WTC11 (cell line): ENCODE measurements around the gene SND1. TPM values are rescaled to one million over a fixed set of nuclear protein-coding genes. Genes with fewer than 3 reads are reported as not detected.
A peak's percentile ranks its signal among the peaks of the same experiment; 100 is the strongest.

Experiments used
- ATAC-seq: fragments of 200-7000 bp; cut with Tn5 transposase; 2 replicates; pipeline ENCODE4 v1.10.0; 2021; ENCODE audit warnings: mild to moderate bottlenecking, moderate library complexity
- CTCF ChIA-PET: fragments of 300-600 bp; sonication (Branson Sonifier 250); formaldehyde crosslinking; loops from one replicate; lab custom pipeline; 2021; ENCODE audit warnings: antibody characterized with exemption; lab: Charles Lee
- POLR2A ChIA-PET: fragments of 350-600 bp; sonication (Branson Sonifier 250); formaldehyde crosslinking; loops from one replicate; lab custom pipeline; 2021; ENCODE audit warnings: antibody characterized with exemption; lab: Charles Lee
- DNase-seq: peaks from one replicate; pipeline ENCODE4 v3.0.0; 2021; ENCODE audit warnings: low spot score
- H3K27ac Mint-ChIP-seq: 2 replicates; pipeline ENCODE4 v1.8.0; 2021; ENCODE audit warnings: mixed read lengths
- H3K27me3 Mint-ChIP-seq: 2 replicates; pipeline ENCODE4 v1.8.0; 2021; ENCODE audit warnings: low read depth, mild to moderate bottlenecking, moderate library complexity, mixed read lengths
- H3K36me3 Mint-ChIP-seq: 2 replicates; pipeline ENCODE4 v1.8.0; 2021; ENCODE audit warnings: mixed read lengths
- H3K4me1 Mint-ChIP-seq: 2 replicates; pipeline ENCODE4 v1.8.0; 2022; ENCODE audit warnings: mixed read lengths
- H3K4me3 Mint-ChIP-seq: 2 replicates; pipeline ENCODE4 v1.8.0; 2021; ENCODE audit warnings: mild to moderate bottlenecking, moderate library complexity, mixed read lengths
- H3K9me3 Mint-ChIP-seq: 2 replicates; pipeline ENCODE4 v1.8.0; 2021; ENCODE audit warnings: mixed read lengths
- FOXP1 ChIP-seq: sonication (generic); formaldehyde crosslinking; IDR thresholded peaks from 2 replicates; pipeline ENCODE4 v1.8.0; 2022; ENCODE audit warnings: missing genetic modification reagents, mild to moderate bottlenecking, moderate library complexity, borderline replicate concordance
- HMGA2 ChIP-seq: fragments of 250-450 bp; sonication (Bioruptor Pico); IDR thresholded peaks from 2 replicates; pipeline ENCODE4 v1.4.0; 2021; ENCODE audit warnings: mild to moderate bottlenecking, moderate library complexity
- JAZF1 ChIP-seq: fragments of 250-450 bp; sonication (Bioruptor Pico); IDR thresholded peaks from 2 replicates; pipeline ENCODE4 v1.9.0; 2021; ENCODE audit warnings: moderate library complexity, mild to moderate bottlenecking, inconsistent platforms
- NFE2L1 ChIP-seq: sonication (generic); formaldehyde crosslinking; IDR thresholded peaks from 2 replicates; pipeline ENCODE4 v1.8.1; 2023; ENCODE audit warnings: missing genetic modification reagents
- NR2C2 ChIP-seq: sonication (generic); formaldehyde crosslinking; IDR thresholded peaks from 2 replicates; pipeline ENCODE4 v1.8.0; 2022; ENCODE audit warnings: mild to moderate bottlenecking, missing genetic modification reagents
- NR3C1 ChIP-seq: sonication (generic); formaldehyde crosslinking; conservative IDR thresholded peaks from 2 replicates; pipeline ENCODE4 v1.8.1; 2023; ENCODE audit warnings: low read depth, mild to moderate bottlenecking, missing genetic modification reagents
- SMAD4 ChIP-seq: sonication (generic); formaldehyde crosslinking; IDR thresholded peaks from 2 replicates; pipeline ENCODE4 v1.8.0; 2022; ENCODE audit warnings: mild to moderate bottlenecking, missing genetic modification reagents
- TEAD1 ChIP-seq: sonication (generic); formaldehyde crosslinking; IDR thresholded peaks from 2 replicates; pipeline ENCODE4 v1.8.0; 2022; ENCODE audit warnings: mild to moderate bottlenecking, missing genetic modification reagents
- ZNF138 ChIP-seq: sonication (generic); formaldehyde crosslinking; conservative IDR thresholded peaks from 2 replicates; pipeline ENCODE4 v1.8.1; 2022; ENCODE audit warnings: mild to moderate bottlenecking, moderate library complexity, missing genetic modification reagents
- ZNF232 ChIP-seq: sonication (generic); formaldehyde crosslinking; IDR thresholded peaks from 2 replicates; pipeline ENCODE4 v1.8.0; 2022; ENCODE audit warnings: mild to moderate bottlenecking, missing genetic modification reagents
- ZNF396 ChIP-seq: fragments of 250-450 bp; sonication (Bioruptor Pico); IDR thresholded peaks from 2 replicates; pipeline ENCODE4 v1.8.0; 2021; ENCODE audit warnings: mild to moderate bottlenecking, moderate library complexity, borderline replicate concordance
- total RNA-seq: library from RNA; stranded (reverse); gene quantifications from 3 replicates; pipeline ENCODE4 v1.2.3, GENCODE V29; 2021
- TF ChIP-seq, protein P1 (sequence below): fragments of 250-450 bp; sonication (Bioruptor Pico); IDR thresholded peaks from 2 replicates; pipeline ENCODE4 v2.1.2; 2022; ENCODE audit warnings: mild to moderate bottlenecking, moderate library complexity
- TF ChIP-seq, protein P2 (sequence below): sonication (generic); formaldehyde crosslinking; IDR thresholded peaks from 2 replicates; pipeline ENCODE4 v1.8.1; 2022; ENCODE audit warnings: mild to moderate bottlenecking, missing genetic modification reagents, moderate library complexity, borderline replicate concordance
- TF ChIP-seq, protein P3 (sequence below): fragments of 250-450 bp; sonication (Bioruptor Pico); IDR thresholded peaks from 2 replicates; pipeline ENCODE4 v1.9.0; 2021; ENCODE audit warnings: mild to moderate bottlenecking, borderline replicate concordance

Gene SND1
- total RNA-seq, 1 experiment from 2014 or later, result 261 TPM

DNA sequence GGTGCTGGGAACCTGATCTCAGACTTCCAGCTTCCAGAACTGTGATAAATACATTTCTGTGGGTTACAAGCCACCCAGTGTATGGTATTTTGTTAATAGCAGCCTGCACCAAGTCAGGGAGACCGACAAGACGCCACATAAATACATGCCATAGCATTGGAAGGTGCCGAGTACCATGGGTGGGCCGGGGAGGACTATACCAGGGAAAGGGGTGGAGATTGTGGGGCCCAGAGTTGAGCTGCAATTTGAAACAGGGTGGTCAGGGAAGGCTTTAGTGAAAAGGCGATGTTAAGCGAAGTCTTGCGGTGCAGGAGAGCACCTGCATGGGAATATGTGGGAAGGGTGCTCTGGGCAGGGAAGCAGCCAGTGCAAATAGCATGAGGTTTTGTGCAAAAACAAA, 468.1 kb downstream of the SND1 start:
- Mint-ChIP-seq H3K27ac (no peak overlapping the region), H3K4me3 (no peak overlapping the region), H3K9me3 (no peaks in the 10 kb centered on the region), H3K4me1 (peaks cover 29% of the 10 kb centered on the region), H3K27me3 (peaks cover 15% of the 10 kb centered on the region), H3K36me3 (no peaks in the 10 kb centered on the region)
- ChIA-PET CTCF (interaction anchor here (2.1 to 2.2 kb wide), 2 partner anchors 16 to 89 kb away, joined by 12 to 16 read pairs; no protein-coding TSS in a partner anchor), POLR2A (no interaction called here)
- ATAC-seq (no peak), DNase-seq (no peak)
- TF ChIP-seq HMGA2 (CRISPR knock-in tag) (no peak), JAZF1 (no peak), NFE2L1 (CRISPR knock-in tag) (no peak), ZNF396 (CRISPR knock-in tag) (no peak), ZNF232 (CRISPR knock-in tag) (no peak), SMAD4 (CRISPR knock-in tag) (no peak)
- TF ChIP-seq, protein P1, sequence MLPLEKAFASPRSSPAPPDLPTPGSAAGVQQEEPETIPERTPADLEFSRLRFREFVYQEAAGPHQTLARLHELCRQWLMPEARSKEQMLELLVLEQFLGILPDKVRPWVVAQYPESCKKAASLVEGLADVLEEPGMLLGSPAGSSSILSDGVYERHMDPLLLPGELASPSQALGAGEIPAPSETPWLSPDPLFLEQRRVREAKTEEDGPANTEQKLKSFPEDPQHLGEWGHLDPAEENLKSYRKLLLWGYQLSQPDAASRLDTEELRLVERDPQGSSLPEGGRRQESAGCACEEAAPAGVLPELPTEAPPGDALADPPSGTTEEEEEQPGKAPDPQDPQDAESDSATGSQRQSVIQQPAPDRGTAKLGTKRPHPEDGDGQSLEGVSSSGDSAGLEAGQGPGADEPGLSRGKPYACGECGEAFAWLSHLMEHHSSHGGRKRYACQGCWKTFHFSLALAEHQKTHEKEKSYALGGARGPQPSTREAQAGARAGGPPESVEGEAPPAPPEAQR (CRISPR knock-in tag), result no peak

DNA sequence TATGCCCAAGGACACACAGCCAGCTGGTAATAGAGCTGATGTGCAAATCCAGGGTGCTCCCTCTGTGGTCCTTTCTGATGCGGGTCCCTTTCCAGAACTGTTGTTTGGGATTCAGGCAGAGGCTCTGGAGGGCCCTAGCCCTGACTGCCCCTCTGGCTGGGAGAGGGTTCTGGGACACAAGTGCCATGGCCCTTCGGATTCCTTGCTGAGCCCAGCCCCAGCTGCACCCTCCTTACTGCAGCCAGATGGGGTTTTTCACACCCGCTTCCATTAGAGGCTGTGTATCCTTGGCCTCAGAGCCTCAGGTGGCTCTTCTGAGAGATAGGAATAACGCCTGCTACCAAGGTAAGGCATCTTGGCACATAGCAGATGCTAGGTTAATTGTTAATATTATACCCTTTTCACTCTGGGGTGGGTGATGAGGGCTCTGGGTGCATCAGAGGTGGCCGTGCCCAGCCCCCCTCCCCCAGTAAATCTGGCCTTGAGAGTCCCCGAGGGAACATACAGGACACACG, 469.0 kb downstream of the SND1 start:
- H3K27ac Mint-ChIP-seq, result no peak overlapping the region
- POLR2A ChIA-PET, result no interaction called here
- ATAC-seq (no peak), DNase-seq (no peak)
- peaks cover 26% of the 10 kb centered on the region for H3K4me1 Mint-ChIP-seq
- H3K27me3 Mint-ChIP-seq, result peaks cover 7% of the 10 kb centered on the region
- CTCF ChIA-PET, result interaction anchor here (2.1 to 2.2 kb wide), 2 partner anchors 15 to 88 kb away, joined by 12 to 16 read pairs; no protein-coding TSS in a partner anchor
- no peaks in the 10 kb centered on the region for H3K36me3 Mint-ChIP-seq
- H3K9me3 Mint-ChIP-seq, result no peaks in the 10 kb centered on the region
- TF ChIP-seq, protein P2, sequence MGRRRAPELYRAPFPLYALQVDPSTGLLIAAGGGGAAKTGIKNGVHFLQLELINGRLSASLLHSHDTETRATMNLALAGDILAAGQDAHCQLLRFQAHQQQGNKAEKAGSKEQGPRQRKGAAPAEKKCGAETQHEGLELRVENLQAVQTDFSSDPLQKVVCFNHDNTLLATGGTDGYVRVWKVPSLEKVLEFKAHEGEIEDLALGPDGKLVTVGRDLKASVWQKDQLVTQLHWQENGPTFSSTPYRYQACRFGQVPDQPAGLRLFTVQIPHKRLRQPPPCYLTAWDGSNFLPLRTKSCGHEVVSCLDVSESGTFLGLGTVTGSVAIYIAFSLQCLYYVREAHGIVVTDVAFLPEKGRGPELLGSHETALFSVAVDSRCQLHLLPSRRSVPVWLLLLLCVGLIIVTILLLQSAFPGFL (CRISPR knock-in tag), result no peak
- TF ChIP-seq, protein P3, sequence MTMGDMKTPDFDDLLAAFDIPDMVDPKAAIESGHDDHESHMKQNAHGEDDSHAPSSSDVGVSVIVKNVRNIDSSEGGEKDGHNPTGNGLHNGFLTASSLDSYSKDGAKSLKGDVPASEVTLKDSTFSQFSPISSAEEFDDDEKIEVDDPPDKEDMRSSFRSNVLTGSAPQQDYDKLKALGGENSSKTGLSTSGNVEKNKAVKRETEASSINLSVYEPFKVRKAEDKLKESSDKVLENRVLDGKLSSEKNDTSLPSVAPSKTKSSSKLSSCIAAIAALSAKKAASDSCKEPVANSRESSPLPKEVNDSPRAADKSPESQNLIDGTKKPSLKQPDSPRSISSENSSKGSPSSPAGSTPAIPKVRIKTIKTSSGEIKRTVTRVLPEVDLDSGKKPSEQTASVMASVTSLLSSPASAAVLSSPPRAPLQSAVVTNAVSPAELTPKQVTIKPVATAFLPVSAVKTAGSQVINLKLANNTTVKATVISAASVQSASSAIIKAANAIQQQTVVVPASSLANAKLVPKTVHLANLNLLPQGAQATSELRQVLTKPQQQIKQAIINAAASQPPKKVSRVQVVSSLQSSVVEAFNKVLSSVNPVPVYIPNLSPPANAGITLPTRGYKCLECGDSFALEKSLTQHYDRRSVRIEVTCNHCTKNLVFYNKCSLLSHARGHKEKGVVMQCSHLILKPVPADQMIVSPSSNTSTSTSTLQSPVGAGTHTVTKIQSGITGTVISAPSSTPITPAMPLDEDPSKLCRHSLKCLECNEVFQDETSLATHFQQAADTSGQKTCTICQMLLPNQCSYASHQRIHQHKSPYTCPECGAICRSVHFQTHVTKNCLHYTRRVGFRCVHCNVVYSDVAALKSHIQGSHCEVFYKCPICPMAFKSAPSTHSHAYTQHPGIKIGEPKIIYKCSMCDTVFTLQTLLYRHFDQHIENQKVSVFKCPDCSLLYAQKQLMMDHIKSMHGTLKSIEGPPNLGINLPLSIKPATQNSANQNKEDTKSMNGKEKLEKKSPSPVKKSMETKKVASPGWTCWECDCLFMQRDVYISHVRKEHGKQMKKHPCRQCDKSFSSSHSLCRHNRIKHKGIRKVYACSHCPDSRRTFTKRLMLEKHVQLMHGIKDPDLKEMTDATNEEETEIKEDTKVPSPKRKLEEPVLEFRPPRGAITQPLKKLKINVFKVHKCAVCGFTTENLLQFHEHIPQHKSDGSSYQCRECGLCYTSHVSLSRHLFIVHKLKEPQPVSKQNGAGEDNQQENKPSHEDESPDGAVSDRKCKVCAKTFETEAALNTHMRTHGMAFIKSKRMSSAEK (CRISPR knock-in tag), result no peak
- TF ChIP-seq TEAD1 (CRISPR knock-in tag) (no peak), ZNF138 (no peak), NR2C2 (CRISPR knock-in tag) (no peak)
- H3K4me3 Mint-ChIP-seq, result no peak overlapping the region

GRCh38 chr7:128121711-128122530, 469.9 kb downstream of the SND1 start:
- no peak for TF ChIP-seq ZNF396 (CRISPR knock-in tag)
- no peak for TF ChIP-seq HMGA2 (CRISPR knock-in tag)
- TF ChIP-seq NR3C1, result no peak
- TF ChIP-seq FOXP1 (CRISPR knock-in tag), result no peak
- POLR2A ChIA-PET, result no interaction called here
- Mint-ChIP-seq H3K27me3 (peaks cover 3% of the 10 kb centered on the region), H3K36me3 (no peaks in the 10 kb centered on the region), H3K27ac (no peak overlapping the region), H3K4me1 (peaks cover 23% of the 10 kb centered on the region), H3K4me3 (no peak overlapping the region), H3K9me3 (no peaks in the 10 kb centered on the region)
- ATAC-seq (peak; percentile 56), DNase-seq (no peak)
- CTCF ChIA-PET, result interaction anchor here (2.1 to 2.2 kb wide), 2 partner anchors 14 to 87 kb away, joined by 12 to 16 read pairs; no protein-coding TSS in a partner anchor
